GM13977 (cell line): Measurements from ENCODE around the gene ARX.

Source experiments
- DNase-seq: peaks from one replicate; pipeline ENCODE4 v3.0.0; 2012; ENCODE audit warnings: low spot score
- in situ Hi-C: fragments of 300-500 bp; cut with MboI; formaldehyde crosslinking; loops from one replicate; pipeline ENCODE4 v1.12.0; 2022; ENCODE audit warnings: low sequenced_read_pairs, low pct_unique_long_range_greater_than_20kb, mixed read lengths, inconsistent platforms; ENCODE audit not compliant: unreplicated experiment
- TF ChIP-seq, protein P1 (sequence below): IDR thresholded peaks from 2 replicates; pipeline ENCODE4 v1.5.1; 2012; ENCODE audit warnings: mild to moderate bottlenecking, control low read depth; ENCODE audit not compliant: insufficient read depth; ENCODE audit errors: extremely low read depth, missing control alignments

ARX gene

GRCh38 chrX:25023908-25024307 is 8.1 kb upstream of the ARX start:
- no peak for DNase-seq
- in situ Hi-C loops = no loop called here
- TF ChIP-seq, protein P1, sequence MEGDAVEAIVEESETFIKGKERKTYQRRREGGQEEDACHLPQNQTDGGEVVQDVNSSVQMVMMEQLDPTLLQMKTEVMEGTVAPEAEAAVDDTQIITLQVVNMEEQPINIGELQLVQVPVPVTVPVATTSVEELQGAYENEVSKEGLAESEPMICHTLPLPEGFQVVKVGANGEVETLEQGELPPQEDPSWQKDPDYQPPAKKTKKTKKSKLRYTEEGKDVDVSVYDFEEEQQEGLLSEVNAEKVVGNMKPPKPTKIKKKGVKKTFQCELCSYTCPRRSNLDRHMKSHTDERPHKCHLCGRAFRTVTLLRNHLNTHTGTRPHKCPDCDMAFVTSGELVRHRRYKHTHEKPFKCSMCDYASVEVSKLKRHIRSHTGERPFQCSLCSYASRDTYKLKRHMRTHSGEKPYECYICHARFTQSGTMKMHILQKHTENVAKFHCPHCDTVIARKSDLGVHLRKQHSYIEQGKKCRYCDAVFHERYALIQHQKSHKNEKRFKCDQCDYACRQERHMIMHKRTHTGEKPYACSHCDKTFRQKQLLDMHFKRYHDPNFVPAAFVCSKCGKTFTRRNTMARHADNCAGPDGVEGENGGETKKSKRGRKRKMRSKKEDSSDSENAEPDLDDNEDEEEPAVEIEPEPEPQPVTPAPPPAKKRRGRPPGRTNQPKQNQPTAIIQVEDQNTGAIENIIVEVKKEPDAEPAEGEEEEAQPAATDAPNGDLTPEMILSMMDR = no peak

DNA sequence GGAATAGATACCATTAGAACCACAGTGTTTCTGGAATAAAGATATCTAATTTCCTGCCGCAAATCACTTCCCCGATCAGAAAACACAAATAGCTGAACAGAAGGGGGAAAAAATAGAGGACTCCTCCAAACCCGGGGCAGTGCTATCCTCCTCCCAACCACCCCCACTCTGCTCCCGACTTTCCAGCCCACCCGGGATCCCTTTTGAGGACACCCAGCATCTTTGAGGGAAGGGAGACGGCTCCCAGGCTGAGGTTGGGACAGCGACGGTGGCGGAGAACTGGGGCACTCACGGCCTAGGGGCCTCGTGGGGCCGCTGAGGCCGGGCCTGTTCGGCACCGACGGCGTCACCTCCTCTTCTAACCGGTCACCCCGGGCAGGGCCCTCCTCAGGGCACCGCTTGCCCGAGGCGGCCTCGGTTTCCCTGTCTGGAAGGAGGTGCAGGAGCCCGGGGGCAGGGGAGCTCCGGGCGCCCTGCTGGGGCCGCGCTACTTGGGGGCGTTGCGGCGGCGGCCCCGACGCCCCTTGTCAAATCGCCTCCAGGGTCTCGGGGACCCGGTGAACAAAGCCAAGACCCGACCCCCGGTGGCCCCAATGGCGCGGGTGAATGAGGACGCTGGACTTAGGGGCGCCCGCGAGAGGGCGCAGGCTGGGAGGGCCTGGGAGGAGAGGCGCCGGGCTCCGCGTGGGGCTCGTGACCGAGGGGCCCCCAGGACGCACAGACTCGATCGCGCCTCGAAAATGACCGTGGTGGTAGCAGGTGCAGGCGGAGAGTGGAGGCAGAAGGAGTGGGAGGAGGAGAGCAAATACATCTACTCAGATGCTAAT is 6.9 kb upstream of the ARX start:
- DNase-seq = no peak
- in situ Hi-C loops = no loop called here
- TF ChIP-seq, protein P1 = peak; percentile 40

DNA sequence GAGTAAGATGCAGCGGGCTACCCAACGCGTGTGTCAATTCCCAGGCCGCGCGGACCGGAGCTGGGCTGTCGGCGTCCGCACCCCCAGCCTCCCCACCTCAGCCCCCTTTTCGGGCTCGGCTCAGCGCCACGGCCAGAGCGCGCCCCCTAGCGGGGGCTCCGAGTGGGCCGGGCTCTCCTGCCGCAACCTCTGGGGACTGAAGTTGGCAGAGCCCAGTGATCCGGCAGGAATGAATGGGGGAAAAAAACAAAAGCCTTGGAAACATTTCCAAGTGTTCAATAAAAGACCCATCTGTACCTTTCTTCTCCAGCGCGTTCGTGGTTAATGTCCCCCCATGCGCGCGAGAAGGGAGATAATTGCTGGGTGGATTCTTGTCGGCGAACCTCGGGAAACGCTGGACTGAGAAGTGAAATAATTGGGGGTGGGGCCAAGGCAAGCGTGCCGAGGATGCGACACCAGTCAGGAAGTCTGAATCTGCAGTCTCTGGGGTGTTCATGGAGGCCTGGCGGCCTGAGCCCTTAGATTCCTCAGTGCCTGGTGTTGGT is 5.2 kb upstream of the ARX start:
- peak; percentile 76 for DNase-seq
- TF ChIP-seq, protein P1 = peak; percentile 64
- in situ Hi-C loops = no loop called here

DNA sequence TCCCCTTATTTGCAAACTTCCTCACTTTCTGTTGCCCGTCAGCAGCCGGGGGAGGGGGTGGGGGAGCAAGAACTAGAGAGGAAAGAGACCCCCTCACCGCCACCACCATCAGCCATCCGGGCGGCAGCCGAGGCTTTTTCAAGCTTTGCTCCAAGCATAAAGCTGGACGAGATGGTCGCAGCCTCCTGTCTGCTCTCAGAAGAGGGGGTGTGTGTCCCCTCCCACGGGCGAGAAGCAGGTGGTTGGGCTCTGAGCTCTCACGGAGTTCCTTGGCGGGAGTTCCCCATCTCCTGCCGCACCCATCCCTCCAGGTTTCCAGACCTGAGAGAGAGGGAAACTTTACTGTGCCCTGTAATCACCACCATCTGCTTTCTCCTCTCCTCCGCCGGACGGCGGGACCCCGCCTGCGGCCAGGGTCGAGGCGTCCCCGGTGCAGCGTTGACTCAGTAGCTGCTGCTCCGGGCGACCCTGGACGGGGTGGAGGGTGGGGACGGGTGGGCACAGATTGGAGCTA is 4.7 kb upstream of the ARX start:
- in situ Hi-C loops = no loop called here
- TF ChIP-seq, protein P1 = no peak
- DNase-seq = no peak

DNA sequence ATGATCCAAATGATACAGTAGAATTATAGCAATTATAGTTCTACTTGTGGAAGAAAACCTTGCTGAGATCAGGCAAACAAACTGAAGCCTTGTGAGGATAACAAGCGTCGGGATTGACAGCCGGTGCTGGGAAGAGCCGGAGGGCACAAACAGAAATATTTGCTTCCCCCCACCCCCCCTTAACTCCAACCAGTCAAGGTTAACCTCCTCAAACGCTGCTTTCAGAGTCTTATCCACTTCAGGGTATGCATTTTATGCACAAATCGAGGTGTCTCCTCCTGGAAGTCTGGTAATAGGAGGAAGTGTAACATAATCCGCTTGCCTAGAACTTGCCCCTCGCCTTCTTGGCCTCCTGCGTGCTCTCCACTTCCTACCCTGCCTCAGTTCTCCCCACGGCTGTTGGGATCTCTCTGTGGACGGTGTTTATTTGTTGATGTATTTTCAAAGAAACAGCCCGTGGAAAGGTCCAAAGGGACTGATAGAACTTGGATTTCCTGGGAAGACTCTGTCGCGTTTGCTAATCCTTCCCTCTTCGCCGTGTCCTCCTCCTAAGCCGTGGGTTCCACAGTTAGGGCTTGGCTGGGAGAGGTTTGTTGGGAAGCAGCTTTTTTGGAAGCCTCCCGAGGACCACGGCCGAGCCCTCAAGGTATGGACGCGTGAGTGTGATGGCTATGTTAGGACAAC is 4.1 kb upstream of the ARX start:
- TF ChIP-seq, protein P1 = no peak
- DNase-seq = no peak
- in situ Hi-C loops = no loop called here

GRCh38 chrX:25018682-25019081 is 2.9 kb upstream of the ARX start:
- in situ Hi-C loops = no loop called here
- DNase-seq = no peak
- TF ChIP-seq, protein P1 = no peak
